H1 (cell line): ENCODE measurements around the gene ABCC9.

Experiments
- ATF2 ChIP-seq: IDR thresholded peaks from 2 replicates; pipeline ENCODE4 v1.6.1; 2012; ENCODE audit warnings: low read length, inconsistent platforms
- BRCA1 ChIP-seq: IDR thresholded peaks from 2 replicates; pipeline ENCODE4 v1.6.1; 2012; ENCODE audit warnings: low read depth, low read length, improper control_type of control experiment
- CTCF ChIP-seq, 3 experiments: IDR thresholded peaks; 1 replicate in 2 of 3; 2 replicates in 1 of 3; pipeline versions ENCODE4 v1.5.1 to v1.6.1; 2011; ENCODE audit warnings: low read length in 3 of 3, mild to moderate bottlenecking in 3 of 3, inconsistent platforms in 2 of 3, low read depth in 1 of 3, moderate library complexity in 1 of 3; ENCODE audit not compliant: insufficient read depth in 1 of 3; ENCODE audit errors: control extremely low read depth in 1 of 3
- EGR1 ChIP-seq: IDR thresholded peaks from 2 replicates; pipeline ENCODE4 v1.6.1; 2011; ENCODE audit warnings: low read depth, low read length, borderline replicate concordance
- KDM5A ChIP-seq: fragments of 200-600 bp; IDR thresholded peaks from 2 replicates; pipeline ENCODE4 v1.7.1; 2012; ENCODE audit warnings: mild to moderate bottlenecking, low read length, inconsistent platforms, mixed read lengths
- MAX ChIP-seq: IDR thresholded peaks from 2 replicates; pipeline ENCODE4 v1.6.1; 2012; ENCODE audit warnings: inconsistent platforms
- POLR2A ChIP-seq, 2 experiments: IDR thresholded peaks; 1 replicate in 1 of 2; 2 replicates in 1 of 2; pipeline ENCODE4 v1.6.1; 2011; ENCODE audit warnings: low read depth in 2 of 2, low read length in 2 of 2, mild to moderate bottlenecking in 2 of 2; ENCODE audit errors: control extremely low read depth in 1 of 2
- SAP30 ChIP-seq: fragments of 300-600 bp; sonication (generic); IDR thresholded peaks from 2 replicates; pipeline ENCODE4 v1.7.1; 2012; ENCODE audit warnings: low read length, moderate library complexity, mild to moderate bottlenecking, inconsistent platforms; ENCODE audit not compliant: insufficient read depth, insufficient replicate concordance
- SIN3A ChIP-seq, 2 experiments: IDR thresholded peaks in 1 of 2; conservative IDR thresholded peaks in 1 of 2; 2 replicates each; pipeline ENCODE4 v1.6.1; 2011 to 2012; ENCODE audit warnings: low read length in 2 of 2, improper control_type of control experiment in 1 of 2, low read depth in 1 of 2, mild to moderate bottlenecking in 1 of 2
- SP1 ChIP-seq: IDR thresholded peaks from 2 replicates; pipeline ENCODE4 v1.6.1; 2011; ENCODE audit warnings: low read depth, low read length
- TCF12 ChIP-seq: IDR thresholded peaks from 2 replicates; pipeline ENCODE4 v1.6.1; 2011; ENCODE audit warnings: low read depth, mild to moderate bottlenecking, low read length

GRCh38 chr12:21819678-21820077 is 121.5 kb downstream of the ABCC9 start:
- TF ChIP-seq CTCF (IDR thresholded peaks at IDR 0.05; ENCODE audit: control extremely low read depth in 1 of 3, insufficient read depth in 1 of 3, low read depth in 1 of 3, low read length in 3 of 3): no peak
- no peak for TF ChIP-seq SAP30
- TF ChIP-seq POLR2A (IDR thresholded peaks at IDR 0.05; ENCODE audit: control extremely low read depth in 1 of 2, low read depth in 2 of 2, low read length in 2 of 2): no peak
- no peak for TF ChIP-seq BRCA1
- TF ChIP-seq TCF12: no peak
- no peak for TF ChIP-seq SP1
- no peak for TF ChIP-seq EGR1
- TF ChIP-seq ATF2: no peak
- no peak for TF ChIP-seq SIN3A (conservative IDR thresholded peaks at IDR 0.05 in 1 of 2, IDR thresholded peaks at IDR 0.05 in 1 of 2; ENCODE audit: low read depth in 1 of 2, low read length in 2 of 2)
- no peak for TF ChIP-seq KDM5A
- no peak for TF ChIP-seq MAX
